HG02981 (cell line): ENCODE data around the gene CORIN.
A peak's percentile ranks its signal among the peaks of the same experiment; 100 is the strongest.

Experiments
- ATAC-seq: cut with Tn5 transposase; IDR thresholded peaks from one replicate; pipeline ENCODE4 v1.9.1; 2021; ENCODE audit warnings: mild to moderate bottlenecking, moderate library complexity; ENCODE audit not compliant: unreplicated experiment

CORIN gene

GRCh38 chr4:47837908-47838294 lies at the start of gene CORIN:
CORIN (minus strand) TSS chr4:47838067; CDS start chr4:47837949, 118 bp downstream.
- ATAC-seq: no peak

GRCh38 chr4:47882228-47882627 lies 44.4 kb upstream of the CORIN start:
- ATAC-seq: no peak

- ATAC-seq: no peak
Measured at GRCh38 chr4:47879458-47879857, 41.6 kb upstream of the CORIN start.

- no peak for ATAC-seq
Measured at GRCh38 chr4:47876784-47877546, 39.1 kb upstream of the CORIN start.

GRCh38 chr4:47876310-47876709 lies 38.4 kb upstream of the CORIN start:
- no peak for ATAC-seq

- ATAC-seq: no peak
Measured at GRCh38 chr4:47873877-47874541, 36.1 kb upstream of the CORIN start.

GRCh38 chr4:47863486-47863885 lies 25.6 kb upstream of the CORIN start:
- no peak for ATAC-seq

GRCh38 chr4:47862297-47862696 lies 24.4 kb upstream of the CORIN start:
- no peak for ATAC-seq

- ATAC-seq: no peak
Measured at GRCh38 chr4:47860305-47860704, 22.4 kb upstream of the CORIN start.

GRCh38 chr4:47858006-47858405 lies 20.1 kb upstream of the CORIN start:
- no peak for ATAC-seq

GRCh38 chr4:47856713-47857112 lies 18.8 kb upstream of the CORIN start:
- no peak for ATAC-seq

GRCh38 chr4:47855350-47855749 lies 17.5 kb upstream of the CORIN start:
- no peak for ATAC-seq

- no peak for ATAC-seq
Measured at GRCh38 chr4:47852136-47852535, 14.3 kb upstream of the CORIN start.

- ATAC-seq: no peak
Measured at GRCh38 chr4:47849466-47849865, 11.6 kb upstream of the CORIN start.

- ATAC-seq: no peak
Measured at GRCh38 chr4:47848041-47848440, 10.2 kb upstream of the CORIN start.

GRCh38 chr4:47842985-47843384 lies 5.1 kb upstream of the CORIN start:
- ATAC-seq: no peak

GRCh38 chr4:47840291-47840690 lies 2.4 kb upstream of the CORIN start:
- ATAC-seq: no peak

GRCh38 chr4:47839259-47839658 lies 1.4 kb upstream of the CORIN start:
- ATAC-seq: peak; percentile 52

- ATAC-seq: no peak
Measured at GRCh38 chr4:47838445-47838844, 578 bp upstream of the CORIN start.

- ATAC-seq: peak; percentile 67
Measured at GRCh38 chr4:47837094-47837907, 566 bp downstream of the CORIN start.

GRCh38 chr4:47836641-47837093 lies 1.2 kb downstream of the CORIN start:
- peak; percentile 58 for ATAC-seq

GRCh38 chr4:47835494-47835893 lies 2.4 kb downstream of the CORIN start:
- ATAC-seq: no peak
